Activated CD8-positive, alpha-beta T cell treated with anti-CD3 and anti-CD28 coated beads, Interleukin-2, amount 10 ng/mL, durations not matched to agents 7 days and 5 days (primary cell): ENCODE measurements around the gene FGFBP1. TPM values are rescaled to one million over a fixed set of nuclear protein-coding genes. Genes with fewer than 3 reads are reported as not detected.

Experiments
- ATAC-seq: fragments of 150-1000 bp; cut with Tn5 transposase; one replicate; pipeline ENCODE4 v1.10.0; 2021; ENCODE audit warnings: moderate library complexity
- CTCF ChIA-PET: fragments of 350-600 bp; sonication (Branson Sonifier 250); formaldehyde crosslinking; loops from one replicate; lab custom pipeline; 2021; ENCODE audit warnings: antibody characterized with exemption; lab: Charles Lee
- POLR2A ChIA-PET: fragments of 350-600 bp; sonication (Branson Sonifier 250); formaldehyde crosslinking; loops from one replicate; lab custom pipeline; 2021; ENCODE audit warnings: antibody characterized with exemption; lab: Charles Lee
- DNase-seq: peaks from one replicate; pipeline ENCODE4 v3.0.0-alpha.2; 2020
- H3K27ac Mint-ChIP-seq: one replicate; pipeline ENCODE4 v1.8.0; 2021; ENCODE audit warnings: mild to moderate bottlenecking, mixed read lengths
- H3K27me3 Mint-ChIP-seq: one replicate; pipeline ENCODE4 v1.8.0; 2021; ENCODE audit warnings: low read depth, mixed read lengths
- H3K36me3 Mint-ChIP-seq: one replicate; pipeline ENCODE4 v1.8.0; 2021; ENCODE audit warnings: low read depth, mixed read lengths
- H3K4me1 Mint-ChIP-seq: one replicate; pipeline ENCODE4 v1.8.0; 2021; ENCODE audit warnings: low read depth, mixed read lengths
- H3K4me3 Mint-ChIP-seq: one replicate; pipeline ENCODE4 v1.8.0; 2021; ENCODE audit warnings: mild to moderate bottlenecking, mixed read lengths
- H3K9me3 Mint-ChIP-seq: one replicate; pipeline ENCODE4 v1.8.0; 2022; ENCODE audit warnings: mixed read lengths; ENCODE audit not compliant: insufficient read depth
- total RNA-seq, 2 experiments: library from RNA; stranded (reverse); gene quantifications; one replicate each; pipeline ENCODE4 v1.2.3, GENCODE V29; 2021

The FGFBP1 gene
- total RNA-seq: not detected

- Mint-ChIP-seq H3K4me1 (peaks cover 4% of the 10 kb centered on the region), H3K27ac (no peak within 1 kb of the TSS), H3K27me3 (peaks cover 22% of the 10 kb centered on the region), H3K4me3 (no peak within 1 kb of the TSS), H3K36me3 (no peaks in the 10 kb centered on the region), H3K9me3 (no peaks in the 10 kb centered on the region)
- ATAC-seq: no peak
- DNase-seq: no peak
- ChIA-PET CTCF (interaction anchor here (1.1 to 2.5 kb wide), 2 partner anchors 17 to 56 kb away, joined by 3 to 12 read pairs; no protein-coding TSS in a partner anchor), POLR2A (no interaction called here)
These were observed at the start of gene FGFBP1 for GRCh38 chr4:15938640-15939039. Gene FGFBP1 (minus strand): TSS chr4:15938740. CDS start chr4:15936632, 2,108 bp downstream.

DNA sequence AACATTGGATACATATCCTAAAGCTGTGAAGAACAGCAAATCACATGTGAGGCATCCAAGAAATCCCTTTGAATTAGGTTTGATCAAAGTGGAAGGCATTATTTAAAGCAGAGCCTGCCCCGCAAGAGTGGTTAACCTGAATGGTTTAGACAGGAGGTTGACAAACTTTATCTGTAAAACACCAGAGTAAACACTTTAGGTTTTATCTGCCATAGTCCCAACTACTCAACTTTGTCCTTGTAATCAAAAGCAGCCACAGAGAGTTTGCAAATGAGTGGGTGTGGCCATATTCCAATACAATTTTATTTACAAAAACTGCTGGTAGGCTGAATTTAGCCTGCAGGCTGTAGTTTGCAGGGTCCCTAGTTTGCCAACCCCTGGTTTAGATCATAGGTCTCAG, 49.7 kb upstream of the FGFBP1 start:
- no peak for DNase-seq
- Mint-ChIP-seq H3K27ac (no peak overlapping the region), H3K4me1 (peaks cover 7% of the 10 kb centered on the region), H3K4me3 (no peak overlapping the region), H3K36me3 (no peaks in the 10 kb centered on the region), H3K27me3 (peaks cover 45% of the 10 kb centered on the region), H3K9me3 (no peaks in the 10 kb centered on the region)
- ChIA-PET POLR2A (no interaction called here), CTCF (interaction anchor here (1.5 to 3.0 kb wide), 3 partner anchors 13 to 105 kb away, joined by 4 to 13 read pairs (median 8); no protein-coding TSS in a partner anchor)
- ATAC-seq: no peak

DNA sequence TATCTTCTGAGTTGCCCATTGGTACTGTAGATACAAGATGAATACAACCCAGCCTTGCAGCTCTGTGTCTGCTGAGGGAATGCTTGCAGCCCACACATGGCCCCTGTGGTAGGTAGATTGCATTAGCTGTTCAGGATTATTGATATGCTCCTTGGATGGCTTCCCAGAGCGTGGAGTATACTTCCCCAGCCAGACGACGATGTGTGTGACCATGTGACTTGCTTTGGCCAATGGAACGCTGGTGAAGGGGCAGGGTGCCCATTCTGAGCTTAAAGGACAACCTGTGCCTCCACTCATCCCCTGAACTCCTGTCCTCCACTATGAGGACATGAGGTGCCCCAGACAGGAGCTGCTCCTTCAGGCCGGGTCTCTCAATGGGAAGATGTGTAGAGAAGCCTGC, 48.4 kb upstream of the FGFBP1 start:
- Mint-ChIP-seq H3K36me3 (no peaks in the 10 kb centered on the region), H3K4me1 (peaks cover 6% of the 10 kb centered on the region), H3K27me3 (peaks cover 46% of the 10 kb centered on the region), H3K4me3 (no peak overlapping the region), H3K27ac (no peak overlapping the region), H3K9me3 (no peaks in the 10 kb centered on the region)
- ChIA-PET CTCF (interaction anchor here (1.4 to 1.8 kb wide), 2 partner anchors 14 to 181 kb away, joined by 3 to 6 read pairs; no protein-coding TSS in a partner anchor), POLR2A (interaction anchor here (0.5 kb wide), 1 partner anchor 191 kb away, joined by 3 read pairs; no protein-coding TSS in a partner anchor)
- ATAC-seq (no peak), DNase-seq (no peak)

- ChIA-PET POLR2A (no interaction called here), CTCF (no interaction called here)
- ATAC-seq: no peak
- H3K9me3 Mint-ChIP-seq: no peaks in the 10 kb centered on the region
- H3K4me1 Mint-ChIP-seq: peaks cover 4% of the 10 kb centered on the region
- no peak overlapping the region for H3K27ac Mint-ChIP-seq
- DNase-seq: no peak
- H3K27me3 Mint-ChIP-seq: peaks cover 28% of the 10 kb centered on the region
- H3K36me3 Mint-ChIP-seq: no peaks in the 10 kb centered on the region
- H3K4me3 Mint-ChIP-seq: no peak overlapping the region
These were observed 45.1 kb upstream of the FGFBP1 start for GRCh38 chr4:15983610-15984009.

DNA sequence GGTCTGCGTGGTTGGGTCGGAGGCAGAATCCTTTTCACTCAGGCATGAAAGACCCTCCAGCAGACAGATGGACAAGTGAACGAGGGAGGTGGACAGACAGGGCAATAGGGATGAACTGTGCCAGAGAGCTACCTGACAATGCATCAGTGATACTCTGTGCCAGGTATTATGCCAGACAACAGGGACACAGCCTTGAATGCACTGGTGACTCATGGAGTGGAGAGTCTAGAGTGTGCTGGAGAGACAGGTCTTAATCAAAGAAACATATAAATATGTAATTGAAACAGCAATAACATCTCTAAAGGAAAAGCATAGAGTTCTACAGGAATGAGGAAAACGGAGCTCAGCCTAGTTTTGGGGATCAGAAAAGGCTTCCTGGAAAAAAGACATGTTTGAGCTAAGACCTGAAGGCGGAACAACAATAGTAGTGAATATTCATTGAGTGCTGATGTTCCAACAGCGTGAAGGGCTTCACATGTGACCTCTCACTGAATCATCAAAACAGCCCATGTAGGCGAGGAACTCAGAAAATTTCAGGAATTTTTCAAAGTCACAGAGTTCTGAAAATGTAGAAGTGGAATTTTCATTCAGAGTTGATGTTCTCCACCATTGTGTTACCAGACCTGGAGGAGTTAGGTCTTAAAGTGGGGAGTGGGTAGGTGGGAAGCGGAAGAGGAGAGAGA, 44.4 kb upstream of the FGFBP1 start:
- POLR2A ChIA-PET: no interaction called here
- H3K4me1 Mint-ChIP-seq: peaks cover under 1% of the 10 kb centered on the region
- H3K4me3 Mint-ChIP-seq: no peak overlapping the region
- no peak for DNase-seq
- no peaks in the 10 kb centered on the region for H3K9me3 Mint-ChIP-seq
- no peak overlapping the region for H3K27ac Mint-ChIP-seq
- ATAC-seq: no peak
- peaks cover 27% of the 10 kb centered on the region for H3K27me3 Mint-ChIP-seq
- CTCF ChIA-PET: interaction anchor here (1.0 kb wide), 1 partner anchor 19 kb away, joined by 3 read pairs; no protein-coding TSS in a partner anchor
- no peaks in the 10 kb centered on the region for H3K36me3 Mint-ChIP-seq

GRCh38 chr4:15976456-15977447, 38.2 kb upstream of the FGFBP1 start:
- DNase-seq: no peak
- Mint-ChIP-seq H3K9me3 (no peaks in the 10 kb centered on the region), H3K4me3 (no peak overlapping the region), H3K27me3 (peaks cover 8% of the 10 kb centered on the region), H3K4me1 (no peaks in the 10 kb centered on the region), H3K27ac (no peak overlapping the region), H3K36me3 (no peaks in the 10 kb centered on the region)
- ATAC-seq: no peak
- CTCF ChIA-PET: interaction anchor here (1.0 kb wide), 1 partner anchor 94 kb away, joined by 3 read pairs; no protein-coding TSS in a partner anchor
- POLR2A ChIA-PET: interaction anchor here (0.6 kb wide), 1 partner anchor 287 kb away, joined by 4 read pairs; no protein-coding TSS in a partner anchor

DNA sequence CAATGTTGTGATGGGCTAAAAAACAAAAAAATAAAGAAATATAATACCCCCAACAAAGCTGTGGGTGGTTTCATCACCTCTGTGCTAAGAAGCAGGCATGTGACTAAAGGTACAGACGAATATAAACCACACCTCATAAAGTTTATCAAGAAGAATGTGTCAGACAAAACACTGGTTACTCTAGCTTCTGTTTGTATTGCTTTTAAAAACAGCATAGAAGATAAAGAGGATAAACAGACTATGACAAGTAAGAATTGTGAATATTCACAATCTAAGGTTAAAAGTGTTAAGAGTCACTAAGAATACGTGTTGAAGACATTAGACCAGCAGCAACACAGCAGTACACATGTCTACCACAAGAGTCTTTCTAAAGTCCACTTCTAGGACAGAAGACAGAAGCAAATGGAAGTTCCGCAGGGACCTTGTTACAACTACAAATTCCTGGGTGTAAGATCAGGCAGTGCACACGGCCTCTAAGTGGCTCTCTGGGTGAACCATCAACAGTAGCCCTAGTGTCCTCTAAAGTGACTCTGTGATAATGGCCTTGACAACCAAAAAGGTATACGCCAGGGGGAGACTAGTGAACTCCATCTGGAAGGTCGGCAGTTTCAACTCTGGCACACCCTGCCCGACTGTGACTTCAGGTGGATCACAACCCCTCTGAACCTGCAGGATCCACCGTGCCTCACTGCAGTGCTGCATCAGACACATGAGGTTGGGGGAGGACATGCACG, 32.7 kb upstream of the FGFBP1 start:
- DNase-seq (no peak), ATAC-seq (no peak)
- Mint-ChIP-seq H3K4me1 (no peaks in the 10 kb centered on the region), H3K27me3 (peaks cover 16% of the 10 kb centered on the region), H3K9me3 (no peaks in the 10 kb centered on the region), H3K36me3 (no peaks in the 10 kb centered on the region), H3K4me3 (no peak overlapping the region), H3K27ac (no peak overlapping the region)
- POLR2A ChIA-PET: no interaction called here
- CTCF ChIA-PET: interaction anchor here (0.7 kb wide), 1 partner anchor 30 kb away, joined by 4 read pairs; no protein-coding TSS in a partner anchor

DNA sequence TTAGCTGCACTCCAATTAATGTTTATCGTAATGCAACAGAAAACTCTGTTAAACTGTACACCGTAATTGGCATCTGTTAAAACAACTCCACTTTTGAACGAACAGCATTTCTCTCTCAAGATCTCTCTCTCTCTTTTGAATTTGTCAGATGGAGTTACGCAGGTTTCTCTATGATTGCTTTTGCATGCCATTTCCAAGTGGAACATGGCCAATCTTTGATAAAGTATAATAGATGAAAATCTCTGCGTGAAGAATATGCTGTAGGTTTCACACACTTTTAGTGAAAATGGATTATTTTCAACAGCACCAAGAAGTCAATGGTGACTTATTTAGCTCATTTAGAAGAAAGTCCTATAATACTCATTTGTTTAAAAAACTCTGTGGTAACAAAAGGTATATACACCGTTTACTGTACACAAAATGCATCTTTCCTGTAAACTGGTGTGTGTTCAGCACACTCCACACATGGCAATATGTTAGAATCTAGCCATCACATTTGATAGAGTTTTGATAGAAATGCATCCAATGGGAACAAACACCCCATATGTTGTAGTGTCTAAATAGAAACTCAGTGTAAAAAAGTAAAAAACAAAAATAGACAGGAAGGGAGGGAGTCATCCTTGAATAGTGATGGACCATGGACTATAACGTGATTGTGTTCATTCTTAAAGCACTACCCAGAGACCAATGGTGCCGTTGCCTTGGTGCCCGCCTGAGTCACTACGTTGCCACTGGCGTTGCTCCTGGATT, 30.2 kb upstream of the FGFBP1 start:
- ATAC-seq (no peak), DNase-seq (no peak)
- Mint-ChIP-seq H3K27ac (no peak overlapping the region), H3K9me3 (no peaks in the 10 kb centered on the region), H3K4me3 (no peak overlapping the region), H3K36me3 (no peaks in the 10 kb centered on the region), H3K27me3 (peaks cover 19% of the 10 kb centered on the region), H3K4me1 (peaks cover 7% of the 10 kb centered on the region)
- POLR2A ChIA-PET: no interaction called here
- CTCF ChIA-PET: interaction anchor here (0.9 kb wide), 1 partner anchor 32 kb away, joined by 3 read pairs; no protein-coding TSS in a partner anchor

- ChIA-PET POLR2A (interaction anchor here (0.6 kb wide), 1 partner anchor 890 kb away, joined by 3 read pairs; no protein-coding TSS in a partner anchor), CTCF (interaction anchor here (2.2 to 5.2 kb wide), 2 partner anchors 31 to 36 kb away, joined by 8 to 63 read pairs; no protein-coding TSS in a partner anchor)
- Mint-ChIP-seq H3K4me1 (peaks cover 34% of the 10 kb centered on the region), H3K4me3 (no peak overlapping the region), H3K9me3 (no peaks in the 10 kb centered on the region), H3K36me3 (no peaks in the 10 kb centered on the region), H3K27ac (no peak overlapping the region), H3K27me3 (peaks cover 23% of the 10 kb centered on the region)
- ATAC-seq (no peak), DNase-seq (no peak)
These were observed 26.8 kb upstream of the FGFBP1 start for GRCh38 chr4:15965325-15965724.

DNA sequence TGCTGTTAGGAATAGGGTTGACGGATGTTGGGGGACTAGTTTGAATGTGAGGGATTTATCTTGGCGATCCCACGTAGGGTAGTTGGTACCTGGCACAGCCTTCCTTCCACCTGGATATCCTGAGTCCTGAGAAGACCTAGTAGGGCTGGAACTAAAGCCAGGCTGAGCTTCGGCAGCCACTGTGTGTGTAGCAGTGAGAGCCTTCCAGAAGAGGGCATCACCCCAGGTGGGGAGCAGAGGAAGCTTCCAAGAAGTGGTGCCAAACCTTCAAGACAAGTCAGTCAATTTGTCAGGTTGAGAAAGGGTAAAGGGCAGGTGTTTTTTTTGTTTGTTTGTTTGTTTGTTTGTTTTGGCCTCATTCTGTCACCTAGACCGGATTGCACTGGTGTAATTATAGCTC, 25.6 kb upstream of the FGFBP1 start:
- CTCF ChIA-PET: interaction anchor here (0.6 to 5.2 kb wide), 8 partner anchors 32 to 313 kb away, joined by 3 to 63 read pairs (median 6); no protein-coding TSS in a partner anchor
- Mint-ChIP-seq H3K27me3 (peaks cover 25% of the 10 kb centered on the region), H3K9me3 (no peaks in the 10 kb centered on the region), H3K36me3 (no peaks in the 10 kb centered on the region), H3K4me1 (peaks cover 34% of the 10 kb centered on the region), H3K4me3 (no peak overlapping the region), H3K27ac (peak overlapping the region; percentile 53)
- no peak for DNase-seq
- POLR2A ChIA-PET: interaction anchor here (0.5 to 1.0 kb wide), 2 partner anchors 81 to 275 kb away, joined by 3 read pairs; no protein-coding TSS in a partner anchor
- no peak for ATAC-seq
